GM19452 (cell line): ENCODE data around the gene RGMB.

Experiments used
- ATAC-seq: cut with Tn5 transposase; IDR thresholded peaks from one replicate; pipeline ENCODE4 v1.9.1; 2021; ENCODE audit not compliant: unreplicated experiment

The RGMB gene

GRCh38 chr5:98816582-98817222 lies 43.2 kb downstream of the RGMB start:
- no peak for ATAC-seq

DNA sequence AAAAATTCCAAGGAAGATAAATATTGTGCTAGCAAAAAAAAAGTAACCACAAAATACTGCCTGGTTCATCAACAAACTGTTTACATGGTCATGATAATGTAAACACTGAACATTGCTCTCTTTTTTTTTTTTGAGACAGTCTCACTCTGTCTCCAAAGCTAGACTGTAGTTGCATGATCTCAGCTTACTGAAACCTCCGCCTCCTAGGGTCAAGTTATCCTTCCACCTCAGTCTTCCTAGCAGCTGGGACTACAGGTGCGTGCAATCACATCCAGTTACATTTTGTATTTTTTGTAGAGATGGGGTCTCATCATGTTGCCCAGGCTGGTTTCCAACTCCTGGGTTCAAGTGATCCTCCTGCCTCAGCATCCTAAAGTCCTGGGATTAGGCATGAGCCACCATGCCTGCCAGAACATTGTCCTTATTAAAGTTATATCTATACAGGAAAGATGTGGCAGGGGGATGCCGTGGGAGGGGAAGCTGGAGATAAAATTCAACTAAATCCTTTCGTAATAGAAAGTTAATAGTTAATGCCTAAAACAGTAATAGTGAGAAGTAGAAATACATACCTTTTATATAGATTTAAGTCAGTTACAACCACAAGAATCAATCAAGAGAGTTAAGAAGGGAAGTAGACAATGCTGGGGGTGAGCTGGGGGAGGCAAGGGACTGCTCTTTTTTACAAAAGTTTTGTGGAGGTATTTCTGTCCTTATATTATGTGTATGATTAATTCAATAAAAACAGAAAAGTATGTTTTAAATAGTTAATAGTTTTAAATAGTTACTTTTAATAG lies 52.3 kb downstream of the RGMB start:
- no peak for ATAC-seq

- no peak for ATAC-seq
These were observed 53.7 kb downstream of the RGMB start for GRCh38 chr5:98827161-98827560.

- no peak for ATAC-seq
These were observed 54.3 kb downstream of the RGMB start for GRCh38 chr5:98827588-98828284.

DNA sequence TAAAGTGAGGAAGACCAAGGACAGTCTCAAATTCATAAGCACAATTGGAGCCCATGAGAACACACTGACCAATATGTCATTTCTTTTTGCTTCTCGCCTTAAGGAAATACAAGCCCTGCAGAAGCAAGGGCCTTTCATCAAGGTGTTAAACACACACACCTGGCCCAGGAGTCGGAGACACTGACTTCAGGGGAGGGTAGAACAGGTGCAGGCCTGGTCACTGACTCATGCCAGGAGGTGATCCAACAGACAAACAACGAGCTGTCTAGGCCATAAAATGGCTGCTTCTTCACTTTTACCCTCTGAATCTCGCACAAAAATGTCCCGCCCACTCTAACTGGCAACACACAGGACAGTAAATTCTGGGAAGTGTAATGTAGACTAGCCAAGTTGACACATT lies 62.7 kb downstream of the RGMB start:
- ATAC-seq, result no peak

GRCh38 chr5:98839469-98840383 lies 66.3 kb downstream of the RGMB start:
- ATAC-seq, result no peak

DNA sequence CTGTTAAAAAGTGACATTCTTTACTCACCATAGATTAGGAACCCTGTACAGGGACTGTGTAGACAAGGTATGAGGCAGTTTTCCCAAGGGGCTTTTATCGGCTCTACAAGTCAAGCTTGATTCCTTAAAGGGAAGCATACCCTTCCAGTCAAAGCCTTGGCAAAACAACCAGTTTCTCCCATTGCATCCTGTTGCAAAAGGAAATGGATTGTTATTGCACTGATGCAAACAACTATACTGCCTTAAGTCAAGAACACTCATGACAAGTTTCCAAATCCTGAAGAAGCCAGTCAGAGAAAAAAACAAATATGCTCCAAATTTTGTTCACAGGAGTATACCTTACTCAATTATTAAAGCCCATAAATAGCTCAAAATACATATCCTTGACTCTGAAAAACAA lies 67.5 kb downstream of the RGMB start:
- ATAC-seq, result no peak

GRCh38 chr5:98843481-98843880 lies 70.0 kb downstream of the RGMB start:
- ATAC-seq, result no peak

GRCh38 chr5:98844865-98845264 lies 71.4 kb downstream of the RGMB start:
- ATAC-seq, result no peak

- ATAC-seq, result no peak
These were observed 72.4 kb downstream of the RGMB start for GRCh38 chr5:98845878-98846277.
